ENCODE data around the gene DAZAP2.

DNA sequence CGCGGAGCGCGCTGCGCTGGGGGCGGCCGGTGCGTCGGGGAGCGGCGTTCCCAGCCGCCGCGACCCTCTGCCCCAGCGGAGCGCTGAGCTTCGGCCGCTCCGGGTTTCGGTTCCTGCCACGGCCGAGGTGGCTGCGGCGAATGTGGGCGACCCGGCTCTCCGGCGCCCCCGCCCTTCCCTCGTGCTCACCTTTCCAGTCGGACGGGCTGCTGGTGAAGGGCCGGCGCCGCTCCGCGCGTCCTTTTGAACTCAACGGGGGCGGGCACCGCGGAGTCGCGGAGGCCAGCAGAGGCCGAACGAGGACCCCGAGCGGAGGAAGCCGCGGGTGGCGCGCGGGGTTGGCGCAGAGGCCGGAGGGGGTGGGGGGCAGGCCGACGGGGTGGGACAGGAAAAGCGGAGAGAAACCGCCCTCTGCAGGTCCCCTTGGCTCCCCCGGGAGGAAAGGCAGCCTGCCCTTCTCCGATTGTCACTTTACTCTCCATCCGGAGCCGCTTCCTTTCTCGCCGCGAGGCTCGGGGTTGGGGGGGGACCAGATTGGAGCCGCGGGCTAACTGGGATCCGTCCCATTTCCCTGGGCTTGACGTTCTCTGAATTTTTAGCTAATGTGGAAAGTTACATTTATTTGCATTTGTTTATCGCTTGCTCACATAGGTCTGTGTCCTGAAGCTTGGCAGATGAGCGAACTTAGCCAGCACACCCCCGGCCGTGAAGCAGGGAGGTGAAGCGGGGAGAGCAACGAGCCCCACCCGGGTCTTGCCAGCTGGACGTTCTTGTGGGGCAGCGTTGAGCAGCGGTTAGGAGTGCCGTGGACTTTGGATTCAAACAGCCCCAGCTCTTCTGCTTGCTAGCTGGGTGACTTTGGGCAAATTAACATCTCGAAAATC lies 31.7 kb downstream of the DAZAP2 start, which contains the start of gene SMAGP:
- TF ChIP-seq, protein P1, sequence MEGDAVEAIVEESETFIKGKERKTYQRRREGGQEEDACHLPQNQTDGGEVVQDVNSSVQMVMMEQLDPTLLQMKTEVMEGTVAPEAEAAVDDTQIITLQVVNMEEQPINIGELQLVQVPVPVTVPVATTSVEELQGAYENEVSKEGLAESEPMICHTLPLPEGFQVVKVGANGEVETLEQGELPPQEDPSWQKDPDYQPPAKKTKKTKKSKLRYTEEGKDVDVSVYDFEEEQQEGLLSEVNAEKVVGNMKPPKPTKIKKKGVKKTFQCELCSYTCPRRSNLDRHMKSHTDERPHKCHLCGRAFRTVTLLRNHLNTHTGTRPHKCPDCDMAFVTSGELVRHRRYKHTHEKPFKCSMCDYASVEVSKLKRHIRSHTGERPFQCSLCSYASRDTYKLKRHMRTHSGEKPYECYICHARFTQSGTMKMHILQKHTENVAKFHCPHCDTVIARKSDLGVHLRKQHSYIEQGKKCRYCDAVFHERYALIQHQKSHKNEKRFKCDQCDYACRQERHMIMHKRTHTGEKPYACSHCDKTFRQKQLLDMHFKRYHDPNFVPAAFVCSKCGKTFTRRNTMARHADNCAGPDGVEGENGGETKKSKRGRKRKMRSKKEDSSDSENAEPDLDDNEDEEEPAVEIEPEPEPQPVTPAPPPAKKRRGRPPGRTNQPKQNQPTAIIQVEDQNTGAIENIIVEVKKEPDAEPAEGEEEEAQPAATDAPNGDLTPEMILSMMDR (IDR thresholded peaks at IDR 0.05): peak in 1 of 4 experiments; percentile 9
- TF ChIP-seq POLR2A (IDR thresholded peaks at IDR 0.05): peak; percentile 41

All from prostate gland (tissue), 2 donors.